Fibroblast of skin of abdomen (primary cell): ENCODE data around the gene COL21A1.
"Not testable (repeated sequence)": the region's sequence is repeated elsewhere in the genome, so short reads cannot be mapped to it uniquely, and the experiment has no call there.

Experiments
- DNase-seq: peaks from one replicate; pipeline ENCODE4 v3.0.0-alpha.2; 2013

The COL21A1 gene

DNA sequence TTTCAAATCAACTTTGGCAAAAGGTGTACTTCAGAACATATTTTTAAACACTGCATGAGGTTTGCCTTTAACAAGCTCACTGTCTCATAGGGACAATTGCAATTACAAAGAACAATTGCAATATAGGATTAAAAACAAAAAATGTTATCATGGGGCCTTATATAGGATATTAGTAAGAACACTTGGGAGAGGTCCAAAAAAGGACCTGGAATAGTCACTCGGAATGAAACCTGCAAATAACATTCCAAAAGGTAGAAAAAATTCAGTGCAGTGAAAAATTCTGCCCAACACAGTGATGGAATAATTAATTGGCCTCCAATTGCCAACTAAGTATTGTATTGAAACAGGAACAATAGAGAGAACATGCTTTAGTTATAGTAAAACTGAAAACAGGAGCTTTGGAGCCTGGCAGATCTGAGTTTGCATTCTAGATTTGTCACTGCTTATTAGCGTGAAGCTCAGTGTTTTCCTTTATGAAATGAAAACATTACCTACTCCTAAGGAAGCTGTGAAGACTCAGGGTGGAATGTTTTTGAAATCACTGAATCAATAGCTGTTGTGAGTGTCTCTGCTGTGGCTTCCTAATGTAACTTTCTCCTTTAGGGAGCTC is 199.3 kb downstream of the COL21A1 start:
- DNase-seq: no peak

GRCh38 chr6:56046576-56046975 is 200.8 kb downstream of the COL21A1 start:
- DNase-seq: peak; percentile 45

DNA sequence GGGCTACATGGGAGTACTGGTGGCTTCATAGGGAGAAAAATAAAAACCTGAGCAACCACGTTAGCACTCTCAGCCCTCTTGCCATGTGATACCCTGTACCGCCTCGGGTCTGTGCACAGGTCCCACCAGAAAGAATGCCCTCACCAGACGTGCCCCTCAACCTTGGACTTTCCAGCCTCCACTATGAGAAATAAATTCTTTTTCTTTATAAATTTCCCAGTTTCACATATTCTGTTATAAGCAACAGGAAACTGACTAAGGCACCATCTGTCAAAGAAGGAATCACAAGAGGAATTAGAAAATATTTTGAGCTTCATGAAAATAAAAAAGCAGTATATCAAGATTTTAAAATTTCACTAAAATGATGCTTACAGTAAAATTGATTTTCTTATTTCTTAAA is 203.6 kb downstream of the COL21A1 start:
- DNase-seq: no peak

GRCh38 chr6:56043076-56043475 is 204.3 kb downstream of the COL21A1 start:
- DNase-seq: no peak

- DNase-seq: no peak
Observed at GRCh38 chr6:56041591-56041990, 205.8 kb downstream of the COL21A1 start.

DNA sequence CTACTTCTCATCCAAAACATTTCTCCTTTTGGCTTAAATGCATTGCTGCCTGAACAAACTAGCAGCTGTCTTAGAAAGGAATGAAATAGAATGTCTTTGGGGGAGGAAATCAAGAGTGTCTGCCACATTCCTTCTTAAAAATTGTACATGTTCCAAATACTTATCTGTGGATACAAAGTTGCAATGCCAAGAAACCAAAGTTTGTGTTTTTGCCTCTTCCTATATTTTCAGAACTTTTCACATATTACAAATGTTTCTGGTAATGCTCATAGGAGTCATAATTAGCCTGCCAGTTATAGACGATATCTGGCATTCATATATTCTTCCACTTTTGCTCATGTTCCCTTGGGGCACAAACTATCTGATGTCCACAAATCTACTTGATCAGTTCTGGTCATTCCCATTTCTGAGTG is 206.5 kb downstream of the COL21A1 start:
- DNase-seq: peak; percentile 86

GRCh38 chr6:56040223-56040622 is 207.2 kb downstream of the COL21A1 start:
- DNase-seq: peak; percentile 68

DNA sequence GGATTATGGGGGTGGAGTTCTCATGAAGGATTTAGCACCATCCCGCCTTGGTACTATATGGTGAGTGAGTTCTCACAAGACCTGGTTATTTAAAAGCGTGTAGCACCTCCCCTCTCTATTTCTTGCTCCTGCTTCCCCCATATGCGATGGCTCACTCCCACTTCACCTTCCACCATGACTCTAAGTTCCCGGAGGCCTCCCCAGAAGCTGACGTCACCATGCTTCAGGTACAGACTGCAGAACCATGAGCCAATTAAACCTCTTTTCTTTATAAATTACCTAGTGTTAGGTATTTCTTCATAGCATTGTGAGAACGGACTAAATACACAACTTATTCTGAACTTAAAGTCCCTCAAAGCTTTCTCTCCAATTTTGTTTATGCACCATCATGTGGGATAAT is 208.6 kb downstream of the COL21A1 start:
- no peak for DNase-seq

GRCh38 chr6:56037601-56038000 is 209.8 kb downstream of the COL21A1 start:
- no peak for DNase-seq

DNA sequence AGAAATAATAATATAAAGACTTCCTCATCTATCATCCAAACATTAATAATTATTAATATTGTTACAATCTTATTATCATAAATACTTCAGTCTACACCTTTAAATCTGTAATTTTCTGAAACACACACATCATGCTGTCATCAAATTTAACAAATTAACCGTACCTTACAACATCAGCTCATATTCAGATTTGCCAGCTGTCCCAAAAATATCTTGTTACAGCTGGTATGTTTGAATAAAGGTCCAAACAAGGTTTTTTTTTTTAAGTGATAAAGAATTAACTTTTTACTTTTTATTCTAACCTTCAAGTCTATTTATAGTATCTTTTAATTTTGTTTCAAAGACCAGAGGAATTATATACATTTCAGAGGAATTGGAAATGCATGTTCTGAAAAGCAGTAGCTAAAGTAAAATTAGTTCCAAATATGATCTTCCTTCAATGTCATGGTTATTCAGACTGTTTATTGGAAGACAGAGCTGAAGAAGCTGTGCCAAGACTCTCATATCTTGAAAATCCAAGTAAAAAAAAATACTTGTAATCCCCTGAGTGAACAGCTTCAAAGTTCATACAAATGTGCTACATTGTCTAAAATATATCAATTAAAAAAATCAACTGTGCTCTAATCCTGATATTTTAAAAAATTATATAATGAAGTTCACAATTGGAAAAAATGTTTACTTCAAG is 210.3 kb downstream of the COL21A1 start:
- no peak for DNase-seq

DNA sequence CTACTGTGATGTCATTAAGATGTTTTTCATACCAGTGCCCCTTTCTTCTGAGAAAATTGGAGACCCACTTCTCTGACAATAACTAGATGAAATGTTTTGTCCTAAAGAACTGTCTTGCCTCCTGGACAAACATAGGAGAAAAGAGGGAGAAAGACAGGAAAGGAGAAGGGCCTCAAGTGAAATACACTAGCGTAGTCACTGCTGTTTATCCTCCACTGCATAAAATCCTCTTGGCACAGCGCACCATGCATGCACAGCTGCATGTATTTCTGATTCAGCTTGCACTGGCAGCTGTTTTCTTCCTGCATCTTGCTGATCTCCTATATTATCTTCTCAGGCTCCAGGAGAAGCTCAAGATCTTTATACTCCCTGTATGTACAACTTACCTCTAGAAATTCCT is 214.0 kb downstream of the COL21A1 start:
- DNase-seq: no peak

DNA sequence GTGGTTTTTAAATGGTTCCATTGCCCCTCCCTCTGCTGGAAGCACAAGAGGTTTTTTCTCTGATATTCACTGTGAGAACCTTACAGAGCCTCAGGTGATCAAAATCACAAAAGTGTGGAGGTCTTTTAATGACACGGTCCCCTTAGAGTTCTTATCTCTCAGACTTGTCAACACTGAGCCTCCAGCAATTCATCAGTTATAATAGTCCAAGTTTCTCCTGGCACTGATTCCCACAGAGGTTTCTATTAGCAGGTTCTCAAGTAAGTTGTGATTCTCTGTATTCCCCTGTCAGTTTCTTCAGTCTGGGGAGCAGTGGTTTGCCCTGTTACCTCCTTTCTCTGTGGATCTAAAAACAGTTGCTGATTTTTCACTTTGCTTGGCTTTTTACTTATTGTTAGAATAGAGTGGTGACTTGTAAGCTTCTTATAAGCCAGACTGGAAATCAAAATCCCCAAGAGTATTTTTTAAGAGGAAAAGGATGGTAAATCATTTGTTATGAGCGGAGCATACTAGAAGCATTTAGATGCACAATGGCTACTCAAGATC is 214.6 kb downstream of the COL21A1 start:
- no peak for DNase-seq

- DNase-seq: no peak
Observed at GRCh38 chr6:56027865-56028264, 219.5 kb downstream of the COL21A1 start.

GRCh38 chr6:56026455-56027180 is 220.8 kb downstream of the COL21A1 start:
- no peak for DNase-seq

GRCh38 chr6:56025795-56026194 is 221.6 kb downstream of the COL21A1 start:
- DNase-seq: peak; percentile 62

- DNase-seq: no peak
Observed at GRCh38 chr6:56024931-56025330, 222.4 kb downstream of the COL21A1 start.

DNA sequence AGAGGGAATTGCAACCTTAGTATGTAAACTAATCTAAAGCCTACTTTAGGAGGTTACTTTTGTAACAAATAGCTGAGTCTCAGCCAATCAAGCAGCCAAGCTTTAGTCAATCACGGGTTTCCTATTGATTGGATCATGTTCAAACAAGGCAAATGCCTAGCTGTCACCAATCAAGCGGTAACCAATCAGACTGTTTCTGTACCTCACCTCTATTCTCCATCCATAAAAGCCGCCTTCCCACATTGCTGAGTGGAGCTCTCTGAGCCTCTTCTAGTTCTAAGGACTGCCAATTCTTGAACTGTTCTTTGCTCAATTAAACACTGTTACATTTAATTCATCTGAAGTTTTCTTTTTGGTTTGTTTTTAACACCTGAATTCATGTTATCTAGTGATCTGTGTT is 223.6 kb downstream of the COL21A1 start:
- no peak for DNase-seq

DNA sequence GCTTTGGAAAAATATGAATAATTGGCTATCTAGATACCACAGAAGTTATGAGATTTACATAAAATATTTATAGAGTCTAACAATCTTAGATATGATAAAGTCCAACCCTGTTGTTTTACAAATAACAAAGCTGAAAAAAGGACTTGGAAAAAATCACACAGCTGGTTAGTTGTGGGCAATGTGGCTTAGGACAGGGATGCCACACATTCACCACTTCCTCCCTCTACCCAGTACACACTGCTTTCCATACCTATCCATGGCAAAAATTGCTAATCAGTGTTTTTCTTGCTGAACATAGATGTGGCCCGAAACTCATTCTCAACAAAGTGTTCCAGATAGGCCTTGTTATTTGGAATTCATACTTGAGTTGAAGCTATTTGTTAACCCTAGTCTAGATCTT is 224.7 kb downstream of the COL21A1 start:
- DNase-seq: no peak

- no peak for DNase-seq
Observed at GRCh38 chr6:56021943-56022342, 225.4 kb downstream of the COL21A1 start.

GRCh38 chr6:56019973-56020372 is 227.4 kb downstream of the COL21A1 start:
- DNase-seq: no peak

GRCh38 chr6:56017198-56017597 is 230.2 kb downstream of the COL21A1 start:
- no peak for DNase-seq

DNA sequence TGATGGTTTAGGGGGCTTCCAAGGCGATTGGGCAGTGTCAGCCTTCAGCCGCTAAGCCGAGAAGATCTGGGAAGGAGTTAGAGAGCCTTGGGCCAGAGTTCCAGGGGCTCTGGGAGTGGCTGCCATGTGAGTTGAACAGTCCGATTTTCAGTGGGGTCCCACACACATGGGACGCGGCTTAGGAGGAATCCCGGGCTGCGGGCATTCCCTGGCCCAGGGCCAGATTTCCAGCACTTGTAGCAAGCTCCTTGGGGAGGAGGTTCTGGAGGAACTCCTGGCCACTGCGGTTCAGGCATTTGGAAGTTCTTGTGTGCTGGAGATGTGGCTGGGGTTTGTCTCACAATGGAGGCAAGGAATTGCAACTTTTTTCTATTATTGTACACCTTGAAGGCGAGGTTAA is 233.3 kb downstream of the COL21A1 start:
- DNase-seq: not testable (repeated sequence)

- peak; percentile 81 for DNase-seq
Observed at GRCh38 chr6:56009636-56010035, 237.7 kb downstream of the COL21A1 start.
